ENCODE data around the gene NTM.

DNA sequence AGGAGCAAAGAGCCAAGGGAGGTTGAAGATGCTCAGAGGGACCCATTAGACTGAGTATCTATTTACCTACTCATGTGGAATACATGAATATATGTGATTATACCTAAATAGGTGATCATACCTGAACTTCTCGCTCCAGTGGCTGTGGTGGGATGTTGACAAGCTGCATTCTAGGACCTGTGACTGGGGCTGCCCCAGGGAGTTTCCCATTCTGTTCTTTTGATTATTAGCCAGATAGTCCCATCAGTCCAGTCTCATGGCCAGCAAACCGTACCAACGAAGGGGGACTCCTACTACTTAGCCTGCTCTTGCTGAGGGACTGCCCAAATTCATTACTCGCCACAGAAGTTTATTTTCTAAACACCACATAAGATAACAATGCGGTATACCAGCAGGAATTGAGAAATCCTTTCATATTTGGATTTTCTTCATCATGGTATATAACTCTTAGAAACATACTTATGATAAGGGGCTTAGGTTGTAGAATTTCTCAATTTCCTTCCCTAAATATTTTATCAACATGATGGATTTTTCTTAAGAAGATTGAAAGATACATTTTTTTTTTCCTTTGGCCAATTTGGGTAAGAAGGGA, 273.9 kb downstream of the NTM start:
- TF ChIP-seq, protein P1, sequence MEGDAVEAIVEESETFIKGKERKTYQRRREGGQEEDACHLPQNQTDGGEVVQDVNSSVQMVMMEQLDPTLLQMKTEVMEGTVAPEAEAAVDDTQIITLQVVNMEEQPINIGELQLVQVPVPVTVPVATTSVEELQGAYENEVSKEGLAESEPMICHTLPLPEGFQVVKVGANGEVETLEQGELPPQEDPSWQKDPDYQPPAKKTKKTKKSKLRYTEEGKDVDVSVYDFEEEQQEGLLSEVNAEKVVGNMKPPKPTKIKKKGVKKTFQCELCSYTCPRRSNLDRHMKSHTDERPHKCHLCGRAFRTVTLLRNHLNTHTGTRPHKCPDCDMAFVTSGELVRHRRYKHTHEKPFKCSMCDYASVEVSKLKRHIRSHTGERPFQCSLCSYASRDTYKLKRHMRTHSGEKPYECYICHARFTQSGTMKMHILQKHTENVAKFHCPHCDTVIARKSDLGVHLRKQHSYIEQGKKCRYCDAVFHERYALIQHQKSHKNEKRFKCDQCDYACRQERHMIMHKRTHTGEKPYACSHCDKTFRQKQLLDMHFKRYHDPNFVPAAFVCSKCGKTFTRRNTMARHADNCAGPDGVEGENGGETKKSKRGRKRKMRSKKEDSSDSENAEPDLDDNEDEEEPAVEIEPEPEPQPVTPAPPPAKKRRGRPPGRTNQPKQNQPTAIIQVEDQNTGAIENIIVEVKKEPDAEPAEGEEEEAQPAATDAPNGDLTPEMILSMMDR (IDR thresholded peaks at IDR 0.05; ENCODE audit: low read depth, low read length) = no peak
- TF ChIP-seq EZH2phosphoT487 (IDR thresholded peaks at IDR 0.05; ENCODE audit: low read depth) = no peak

Data from OCI-LY3 (cell line).